Erythroblast (primary cell): ENCODE data around the gene PIAS1.

Experiments
- GATA1 ChIP-seq: IDR thresholded peaks from 2 replicates; pipeline ENCODE4 v1.6.1; 2011; ENCODE audit warnings: low read depth, mild to moderate bottlenecking, control low read depth, low read length, moderate library complexity
- POLR2A ChIP-seq: IDR thresholded peaks from 2 replicates; pipeline ENCODE4 v1.6.1; 2011; ENCODE audit warnings: mild to moderate bottlenecking, low read length

GRCh38 chr15:68201879-68202261 is 147.8 kb downstream of the PIAS1 start:
- TF ChIP-seq POLR2A (no peak), GATA1 (no peak)
